HCEC 1CT (cell line): Measurements from ENCODE around the gene CHST3.
"Not testable (repeated sequence)": the region's sequence is repeated elsewhere in the genome, so short reads cannot be mapped to it uniquely, and the experiment has no call there.

Experiments used
- DNase-seq: peaks from one replicate; pipeline ENCODE4 v3.0.0-alpha.2; 2017

The CHST3 gene

GRCh38 chr10:71950683-71951082 lies 13.5 kb upstream of the CHST3 start:
- no peak for DNase-seq

GRCh38 chr10:71952745-71953144 lies 11.4 kb upstream of the CHST3 start:
- no peak for DNase-seq

GRCh38 chr10:71957546-71958275 lies 6.5 kb upstream of the CHST3 start:
- DNase-seq, result no peak

- DNase-seq, result no peak
Measured at GRCh38 chr10:71959526-71959925, 4.7 kb upstream of the CHST3 start.

- DNase-seq, result no peak
Measured at GRCh38 chr10:71961831-71962230, 2.4 kb upstream of the CHST3 start.

GRCh38 chr10:71962901-71963300 lies 1.3 kb upstream of the CHST3 start:
- no peak for DNase-seq

GRCh38 chr10:71963351-71964097 lies 671 bp upstream of the CHST3 start:
- no peak for DNase-seq

GRCh38 chr10:71964743-71965515 lies 734 bp downstream of the CHST3 start:
- peak; percentile 79 for DNase-seq

GRCh38 chr10:71965623-71966022 lies 1.4 kb downstream of the CHST3 start:
- DNase-seq, result no peak

GRCh38 chr10:71966046-71967004 lies 2.1 kb downstream of the CHST3 start:
- DNase-seq, result no peak

GRCh38 chr10:71967958-71968357 lies 3.8 kb downstream of the CHST3 start:
- not testable (repeated sequence) for DNase-seq

- DNase-seq, result no peak
Measured at GRCh38 chr10:71968553-71969474, 4.6 kb downstream of the CHST3 start.

GRCh38 chr10:71969929-71970328 lies 5.7 kb downstream of the CHST3 start:
- DNase-seq, result no peak

- DNase-seq, result no peak
Measured at GRCh38 chr10:71970331-71970730, 6.1 kb downstream of the CHST3 start.

GRCh38 chr10:71970869-71971268 lies 6.7 kb downstream of the CHST3 start:
- DNase-seq, result no peak

- no peak for DNase-seq
Measured at GRCh38 chr10:71971311-71971731, 7.1 kb downstream of the CHST3 start.

- no peak for DNase-seq
Measured at GRCh38 chr10:71971769-71972555, 7.8 kb downstream of the CHST3 start.

- no peak for DNase-seq
Measured at GRCh38 chr10:71972746-71973695, 8.8 kb downstream of the CHST3 start.
